Inferior parietal cortex (tissue), 1 donor: ENCODE data around the gene RPS23.

ENCODE experiments used
- DNase-seq: peaks from one replicate; pipeline ENCODE4 v3.0.0-alpha.2; 2016; ENCODE audit errors: extremely low spot score

Gene RPS23

GRCh38 chr5:82277987-82278710, at the start of gene RPS23:
TSS of gene RPS23 (minus strand) at chr5:82278354. CDS start at chr5:82278323, 31 bp downstream.
- DNase-seq = peak; percentile 98

GRCh38 chr5:82327941-82328340, 49.8 kb upstream of the RPS23 start:
- no peak for DNase-seq

- no peak for DNase-seq
These were observed 47.8 kb upstream of the RPS23 start for GRCh38 chr5:82325996-82326395.

DNA sequence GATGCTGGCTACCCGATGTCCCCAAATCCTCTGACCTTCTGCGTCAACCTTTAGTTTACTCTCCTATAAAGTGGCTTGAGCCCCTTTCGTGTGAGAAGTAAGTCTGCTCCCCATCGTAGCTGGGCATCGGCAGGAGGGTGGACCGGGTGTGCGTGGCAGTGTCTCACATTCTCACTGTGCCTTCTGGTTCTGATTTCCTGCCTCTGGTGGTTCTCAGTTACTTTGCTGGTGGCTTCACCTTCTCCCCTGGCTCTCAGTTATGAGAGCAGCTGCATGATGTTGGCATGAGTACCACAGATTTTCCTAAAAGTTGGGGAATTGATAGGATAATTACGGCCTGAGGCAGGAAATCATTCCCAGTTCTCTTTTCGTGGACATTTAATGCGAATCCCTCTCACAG, 47.0 kb upstream of the RPS23 start:
- no peak for DNase-seq

GRCh38 chr5:82320966-82321365, 42.8 kb upstream of the RPS23 start:
- DNase-seq = no peak

DNA sequence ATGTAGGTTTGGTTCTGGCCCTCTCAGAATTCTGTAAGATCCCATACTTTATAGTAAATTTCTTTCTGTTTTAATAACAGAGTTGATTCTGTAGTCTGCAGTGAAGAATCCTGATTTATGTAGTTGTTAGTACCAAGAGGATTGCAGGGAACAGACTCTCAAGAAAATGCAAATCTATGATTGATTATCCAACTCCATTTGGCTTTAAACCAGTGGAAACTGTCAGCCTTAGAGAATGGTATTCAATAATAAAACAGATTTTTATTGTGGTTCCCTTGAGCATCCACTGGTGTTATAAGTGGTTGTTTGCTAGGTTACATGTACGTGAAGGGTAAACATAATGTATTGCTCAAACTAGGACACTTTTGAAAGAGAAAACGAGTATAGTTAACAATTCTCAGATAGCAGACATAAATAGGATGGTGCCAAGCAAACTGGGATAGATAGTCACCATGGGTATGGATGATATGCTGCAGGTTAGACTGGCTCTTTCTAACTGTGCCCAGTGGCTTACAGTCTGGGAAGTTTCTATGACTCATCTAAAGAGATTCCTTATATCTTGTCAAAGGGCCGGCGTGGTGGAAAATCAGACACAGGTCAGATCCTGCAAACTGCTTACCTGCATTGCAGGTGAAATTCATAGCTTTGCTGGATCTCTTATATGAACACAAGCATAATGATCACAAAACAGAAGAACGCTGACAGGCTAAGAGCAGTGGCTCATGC, 41.7 kb upstream of the RPS23 start:
- DNase-seq = no peak

- no peak for DNase-seq
These were observed 41.0 kb upstream of the RPS23 start for GRCh38 chr5:82319192-82319591.

DNA sequence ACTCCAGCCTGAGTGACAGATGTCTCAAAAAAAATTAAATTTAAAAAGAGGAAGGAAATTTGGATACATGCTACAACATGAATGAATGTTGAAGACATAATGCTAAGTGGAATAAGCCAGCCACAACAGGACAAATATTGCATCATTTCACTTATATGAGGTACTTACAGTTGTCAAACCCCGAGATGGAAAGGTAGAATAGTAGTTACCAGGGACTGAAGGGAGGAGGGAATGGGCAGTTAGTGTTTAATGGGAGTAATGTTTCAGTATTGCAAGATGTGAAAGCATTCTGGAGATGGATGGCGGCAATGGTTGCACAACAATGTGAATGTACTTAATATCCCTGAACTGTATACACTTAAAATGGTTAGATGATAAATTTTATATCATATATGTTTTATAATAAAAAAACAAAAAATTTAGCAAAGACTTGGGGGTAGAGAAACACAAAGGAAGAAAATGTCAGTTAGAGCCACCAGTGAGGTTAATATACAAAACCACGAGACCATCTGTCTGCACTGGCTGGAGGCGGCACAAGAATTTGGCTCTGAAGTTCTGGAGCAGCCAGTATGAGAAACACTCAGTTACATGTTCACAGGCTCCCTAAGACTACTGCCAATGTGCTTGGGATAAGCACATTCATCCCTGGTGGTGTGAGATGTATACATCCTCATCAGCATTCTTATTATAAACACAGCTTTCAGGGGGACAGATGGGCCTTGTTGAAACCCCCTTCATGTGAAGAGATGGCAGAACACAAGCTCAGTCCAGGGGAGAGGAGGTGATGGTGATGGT, 37.0 kb upstream of the RPS23 start:
- no peak for DNase-seq

DNA sequence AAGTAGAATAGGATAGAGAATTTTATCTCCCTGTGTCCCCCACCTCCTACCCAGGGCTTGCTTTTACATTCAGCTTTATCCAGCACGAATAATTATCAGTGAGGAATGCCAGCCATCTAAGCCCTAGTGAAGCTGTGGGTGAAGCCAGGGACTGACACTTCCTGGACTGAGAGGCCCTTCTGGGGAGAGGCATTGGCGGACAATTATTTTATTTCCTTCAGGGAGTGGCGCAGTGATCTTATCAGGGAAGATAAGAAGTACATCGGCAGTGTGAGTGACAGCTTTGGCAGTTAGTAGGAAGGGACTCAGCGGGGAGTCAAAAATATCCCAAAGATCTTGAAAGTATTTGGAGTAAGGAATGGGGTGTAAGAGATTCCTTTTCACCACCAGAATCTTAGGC, 34.9 kb upstream of the RPS23 start:
- DNase-seq = no peak

- DNase-seq = peak; percentile 88
These were observed 34.3 kb upstream of the RPS23 start for GRCh38 chr5:82312373-82312856.

- DNase-seq = no peak
These were observed 31.0 kb upstream of the RPS23 start for GRCh38 chr5:82309091-82309531.

GRCh38 chr5:82308416-82308815, 30.3 kb upstream of the RPS23 start:
- no peak for DNase-seq

- DNase-seq = no peak
These were observed 29.3 kb upstream of the RPS23 start for GRCh38 chr5:82307451-82307850.

DNA sequence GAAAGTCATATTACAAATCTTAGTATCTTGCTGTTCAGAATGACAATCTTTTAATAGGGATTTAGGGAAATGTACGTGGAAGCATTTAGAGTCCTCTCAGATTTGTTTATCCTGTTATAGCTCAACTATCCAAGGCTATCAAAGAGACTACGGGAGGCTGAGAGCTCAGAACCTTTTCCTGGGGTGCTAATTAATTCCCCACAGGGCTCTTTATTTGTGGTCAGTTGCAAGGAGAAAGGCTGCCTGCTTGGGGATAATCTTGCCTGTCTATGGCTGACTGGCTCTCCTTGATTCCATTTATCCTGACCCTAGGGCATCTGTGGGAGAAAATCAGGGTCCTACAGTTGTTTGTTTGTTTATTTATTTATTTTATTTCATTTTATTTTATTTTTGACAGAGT, 28.0 kb upstream of the RPS23 start:
- no peak for DNase-seq

GRCh38 chr5:82301190-82301589, 23.0 kb upstream of the RPS23 start:
- no peak for DNase-seq

DNA sequence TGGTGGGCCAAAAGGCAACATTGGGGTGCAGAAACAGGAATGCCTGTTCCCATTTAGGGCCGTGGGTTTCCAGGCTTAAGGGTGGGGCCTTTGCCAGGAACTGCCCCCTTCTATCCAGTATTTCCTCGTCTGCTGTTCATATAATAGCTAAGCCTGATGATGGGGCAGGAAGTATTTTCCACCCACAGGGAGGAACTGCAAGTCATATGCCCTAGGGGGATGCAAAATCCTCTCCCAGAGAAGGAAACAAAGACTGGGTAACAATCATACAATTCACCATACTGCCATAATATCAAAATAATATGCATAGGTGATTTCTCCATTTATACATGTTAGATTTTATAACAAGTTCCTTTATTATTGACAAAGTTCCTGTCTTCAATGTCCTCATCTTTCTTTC, 20.5 kb upstream of the RPS23 start:
- DNase-seq = no peak

DNA sequence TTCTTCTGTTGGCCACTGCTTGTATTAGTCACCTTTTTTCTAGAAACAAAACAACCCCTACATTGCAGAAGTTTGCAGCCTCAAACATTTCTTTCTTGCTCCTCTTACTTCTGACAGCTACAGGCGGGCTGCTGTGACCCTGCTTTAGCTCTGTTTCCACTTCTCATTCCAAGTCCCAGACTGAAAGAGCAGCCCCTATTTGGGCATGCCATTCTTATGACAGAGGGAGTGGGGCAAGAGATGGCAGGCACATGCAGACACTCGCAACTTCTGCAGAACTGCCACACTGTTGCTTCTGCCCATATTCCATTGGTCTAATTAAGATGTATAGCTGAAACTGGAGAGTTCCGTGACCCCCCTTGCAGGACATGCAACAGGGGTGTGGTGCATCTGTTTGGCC, 19.6 kb upstream of the RPS23 start:
- DNase-seq = no peak

GRCh38 chr5:82296929-82297328, 18.8 kb upstream of the RPS23 start:
- DNase-seq = no peak

- DNase-seq = no peak
These were observed 17.9 kb upstream of the RPS23 start for GRCh38 chr5:82295959-82296531.

GRCh38 chr5:82295144-82295543, 17.0 kb upstream of the RPS23 start:
- DNase-seq = no peak

DNA sequence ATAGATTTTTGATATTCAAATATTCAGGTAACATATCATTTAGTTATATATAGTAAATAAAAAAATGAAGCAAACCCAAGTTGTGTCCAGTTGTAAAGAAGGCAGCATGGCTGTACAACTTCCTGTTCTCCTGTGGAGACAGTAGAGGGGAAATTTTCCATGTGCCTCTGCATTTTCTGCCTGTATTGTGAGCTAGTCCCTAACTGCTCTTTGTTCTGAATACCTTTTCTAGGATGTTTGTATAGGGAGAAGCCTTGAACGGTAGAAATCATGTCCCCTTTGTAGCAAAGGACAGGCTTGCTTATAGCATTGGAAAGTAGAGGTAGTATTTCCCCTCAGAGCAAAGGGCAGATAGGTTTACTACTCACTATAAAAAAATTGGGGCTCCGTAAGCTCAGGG, 13.3 kb upstream of the RPS23 start:
- no peak for DNase-seq

DNA sequence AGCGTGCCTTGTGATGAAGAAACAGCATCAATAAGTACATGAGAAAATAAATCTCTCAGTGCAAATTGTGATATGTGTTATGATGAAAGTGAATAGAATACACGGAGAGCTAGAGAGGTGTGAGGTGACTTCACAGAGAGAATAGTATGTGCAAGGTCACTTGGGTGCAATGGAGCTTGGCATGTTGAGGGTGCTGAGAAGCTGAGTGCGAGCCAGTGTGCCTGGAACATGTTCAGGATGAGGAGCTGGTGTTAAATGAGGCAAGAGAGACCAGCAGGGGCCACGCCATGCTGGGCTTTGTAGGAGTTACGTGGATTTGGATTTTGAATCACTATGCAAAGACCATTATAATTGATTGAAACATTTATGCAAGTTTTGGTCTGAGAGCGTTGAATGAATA, 12.8 kb upstream of the RPS23 start:
- DNase-seq = no peak
